DOHH2 (cell line): ENCODE results near the gene OOSP1.

Source experiments
- H3F3A ChIP-seq: fragments of 200-600 bp; sonication (generic), shearing (Covaris generic); 2 replicates; pipeline ENCODE4 v1.6.0; 2016; ENCODE audit warnings: antibody characterized with exemption, mild to moderate bottlenecking; ENCODE audit not compliant: control insufficient read depth, insufficient read depth
- H3K27ac ChIP-seq: fragments of 200-600 bp; sonication (generic); 2 replicates; pipeline ENCODE4 v1.5.1; 2014; ENCODE audit warnings: low read depth, mild to moderate bottlenecking, low read length, moderate library complexity
- H3K27me3 ChIP-seq: fragments of 200-600 bp; sonication (generic); 2 replicates; pipeline ENCODE4 v1.6.1; 2014; ENCODE audit warnings: mild to moderate bottlenecking, low read length, mixed read lengths; ENCODE audit not compliant: control insufficient read depth
- H3K36me3 ChIP-seq: fragments of 200-600 bp; sonication (generic); 2 replicates; pipeline ENCODE4 v1.6.1; 2014; ENCODE audit warnings: mild to moderate bottlenecking, low read length, moderate library complexity, mixed read lengths; ENCODE audit not compliant: control insufficient read depth
- H3K4me1 ChIP-seq: fragments of 200-600 bp; sonication (generic); 2 replicates; pipeline ENCODE4 v1.6.1; 2014; ENCODE audit warnings: mild to moderate bottlenecking, low read length, mixed read lengths; ENCODE audit not compliant: control insufficient read depth
- H3K4me2 ChIP-seq: fragments of 200-600 bp; sonication (generic); 2 replicates; pipeline ENCODE4 v1.6.0; 2014; ENCODE audit warnings: mild to moderate bottlenecking, low read length, moderate library complexity
- H3K4me3 ChIP-seq: fragments of 200-600 bp; sonication (generic); 2 replicates; pipeline ENCODE4 v1.5.1; 2014; ENCODE audit warnings: mild to moderate bottlenecking, low read length, mixed read lengths
- H3K79me2 ChIP-seq: fragments of 200-600 bp; sonication (generic); 2 replicates; pipeline ENCODE4 v1.6.1; 2014; ENCODE audit warnings: mild to moderate bottlenecking, low read length, mixed read lengths; ENCODE audit not compliant: control insufficient read depth
- H3K9me2 ChIP-seq: fragments of 200-600 bp; sonication (generic); replicated peaks from 2 replicates; pipeline ENCODE4 v1.6.1; 2014; ENCODE audit warnings: mild to moderate bottlenecking, low read length, mixed read lengths; ENCODE audit not compliant: control insufficient read depth
- H3K9me3 ChIP-seq: fragments of 200-600 bp; sonication (generic); 2 replicates; pipeline ENCODE4 v1.6.1; 2014; ENCODE audit warnings: antibody characterized with exemption, low read length, mixed read lengths; ENCODE audit not compliant: control insufficient read depth, insufficient read depth
- H4K20me1 ChIP-seq: fragments of 200-600 bp; sonication (generic); 2 replicates; pipeline ENCODE4 v1.6.0; 2014; ENCODE audit warnings: low read depth, mild to moderate bottlenecking, antibody characterized with exemption, low read length, moderate library complexity; ENCODE audit not compliant: control insufficient read depth, insufficient read depth
- EZH2phosphoT487 ChIP-seq: fragments of 200-600 bp; sonication (generic); IDR thresholded peaks from 2 replicates; pipeline ENCODE4 v1.6.1; 2017; ENCODE audit warnings: borderline replicate concordance, mild to moderate bottlenecking, antibody characterized with exemption, low read length, moderate library complexity, mixed read lengths
- TF ChIP-seq, protein P1 (sequence below): fragments of 200-600 bp; sonication (generic); IDR thresholded peaks from one replicate; pipeline ENCODE4 v1.5.1; 2014; ENCODE audit warnings: antibody characterized with exemption, mild to moderate bottlenecking, low read depth, low read length; ENCODE audit not compliant: poor library complexity, severe bottlenecking

The OOSP1 gene

DNA sequence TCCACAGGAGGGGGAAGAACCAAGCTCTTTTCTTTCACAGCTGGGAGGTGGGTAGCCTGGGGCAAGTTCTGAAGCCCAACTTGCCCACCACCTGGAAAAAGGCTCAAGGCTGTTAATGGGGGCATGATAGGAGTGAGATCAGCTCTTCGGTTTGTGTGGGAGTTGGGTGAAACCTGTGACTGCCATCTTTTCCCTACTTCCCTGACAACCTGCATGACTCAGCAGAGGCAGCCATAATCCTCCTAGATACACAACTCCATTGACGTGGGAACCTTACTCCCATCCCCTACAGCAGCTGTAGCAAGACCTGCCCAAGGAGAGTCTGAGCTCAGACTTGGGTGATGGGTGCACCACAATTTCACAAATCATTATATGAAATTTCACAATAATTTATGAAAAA is 65.5 kb downstream of the OOSP1 start:
- H3K4me2 ChIP-seq, result no peak overlapping the region
- TF ChIP-seq, protein P1, sequence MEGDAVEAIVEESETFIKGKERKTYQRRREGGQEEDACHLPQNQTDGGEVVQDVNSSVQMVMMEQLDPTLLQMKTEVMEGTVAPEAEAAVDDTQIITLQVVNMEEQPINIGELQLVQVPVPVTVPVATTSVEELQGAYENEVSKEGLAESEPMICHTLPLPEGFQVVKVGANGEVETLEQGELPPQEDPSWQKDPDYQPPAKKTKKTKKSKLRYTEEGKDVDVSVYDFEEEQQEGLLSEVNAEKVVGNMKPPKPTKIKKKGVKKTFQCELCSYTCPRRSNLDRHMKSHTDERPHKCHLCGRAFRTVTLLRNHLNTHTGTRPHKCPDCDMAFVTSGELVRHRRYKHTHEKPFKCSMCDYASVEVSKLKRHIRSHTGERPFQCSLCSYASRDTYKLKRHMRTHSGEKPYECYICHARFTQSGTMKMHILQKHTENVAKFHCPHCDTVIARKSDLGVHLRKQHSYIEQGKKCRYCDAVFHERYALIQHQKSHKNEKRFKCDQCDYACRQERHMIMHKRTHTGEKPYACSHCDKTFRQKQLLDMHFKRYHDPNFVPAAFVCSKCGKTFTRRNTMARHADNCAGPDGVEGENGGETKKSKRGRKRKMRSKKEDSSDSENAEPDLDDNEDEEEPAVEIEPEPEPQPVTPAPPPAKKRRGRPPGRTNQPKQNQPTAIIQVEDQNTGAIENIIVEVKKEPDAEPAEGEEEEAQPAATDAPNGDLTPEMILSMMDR, result no peak
- no peak for TF ChIP-seq EZH2phosphoT487
- no peaks in the 10 kb centered on the region for H3K9me2 ChIP-seq

GRCh38 chr11:60005360-60005759 is 67.1 kb downstream of the OOSP1 start:
- no peak overlapping the region for H3K4me2 ChIP-seq
- no peaks in the 10 kb centered on the region for H3K4me1 ChIP-seq
- no peaks in the 10 kb centered on the region for H3K79me2 ChIP-seq
- H3K9me3 ChIP-seq, result no peaks in the 10 kb centered on the region
- H3K9me2 ChIP-seq, result no peaks in the 10 kb centered on the region
- no peaks in the 10 kb centered on the region for H3K27me3 ChIP-seq
- H3F3A ChIP-seq, result no peaks in the 10 kb centered on the region
- H3K27ac ChIP-seq, result no peak overlapping the region
- no peak overlapping the region for H3K4me3 ChIP-seq
- no peaks in the 10 kb centered on the region for H3K36me3 ChIP-seq
- TF ChIP-seq EZH2phosphoT487, result no peak
- TF ChIP-seq, protein P1, result no peak
- no peaks in the 10 kb centered on the region for H4K20me1 ChIP-seq

More for the DNA sequence above, 65.5 kb downstream of the OOSP1 start:
- Histone ChIP-seq H3K4me1 (no peaks in the 10 kb centered on the region), H3K79me2 (no peaks in the 10 kb centered on the region), H3K4me3 (no peak overlapping the region), H3F3A (no peaks in the 10 kb centered on the region), H3K27me3 (no peaks in the 10 kb centered on the region), H4K20me1 (no peaks in the 10 kb centered on the region), H3K36me3 (no peaks in the 10 kb centered on the region), H3K27ac (no peak overlapping the region), H3K9me3 (no peaks in the 10 kb centered on the region)
